ENCODE measurements around the gene TGM4.
A peak's percentile ranks its signal among the peaks of the same experiment; 100 is the strongest.
"Not testable (repeated sequence)": the region's sequence is repeated elsewhere in the genome, so short reads cannot be mapped to it uniquely, and the experiment has no call there.

Gene TGM4

GRCh38 chr3:44874308-44874707, at the start of gene TGM4:
TSS of gene TGM4 (plus strand) at chr3:44874608. CDS start at chr3:44874679, 71 bp downstream.
- DNase-seq = no peak

DNA sequence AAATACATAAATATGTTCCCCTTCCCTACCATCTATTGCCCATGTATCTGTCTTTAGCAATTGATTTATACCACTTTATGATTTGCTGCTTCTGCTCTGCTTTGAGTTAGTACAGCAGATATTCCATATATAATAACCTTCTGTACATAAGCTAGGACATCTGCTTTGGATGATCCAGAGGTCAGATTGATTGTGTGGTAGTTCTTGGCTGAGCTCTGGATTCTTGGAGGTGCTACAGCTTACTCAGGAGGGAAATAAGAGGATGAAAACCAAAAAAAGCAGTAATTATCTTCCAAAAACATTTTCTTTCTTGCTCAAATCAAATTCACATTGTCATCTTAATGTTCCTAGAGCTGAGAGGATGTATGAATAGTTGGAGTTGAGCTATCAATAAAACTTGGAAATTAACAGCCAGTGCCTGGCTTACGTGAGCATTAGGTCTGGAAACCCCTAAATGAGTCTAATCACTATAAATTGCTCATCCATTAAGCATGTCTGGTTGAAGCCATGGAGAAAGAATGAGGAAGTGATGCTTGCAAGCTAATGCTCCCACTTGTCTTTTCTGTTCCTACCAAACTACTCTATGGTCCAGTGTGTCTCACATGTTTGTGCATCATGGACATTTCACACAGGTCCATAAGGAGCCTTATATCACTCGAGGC, 49.0 kb upstream of the TGM4 start:
- no peak for DNase-seq

- DNase-seq = no peak
Observed at GRCh38 chr3:44827196-44827595, 47.2 kb upstream of the TGM4 start.

GRCh38 chr3:44831232-44831631, 43.2 kb upstream of the TGM4 start:
- DNase-seq = no peak

DNA sequence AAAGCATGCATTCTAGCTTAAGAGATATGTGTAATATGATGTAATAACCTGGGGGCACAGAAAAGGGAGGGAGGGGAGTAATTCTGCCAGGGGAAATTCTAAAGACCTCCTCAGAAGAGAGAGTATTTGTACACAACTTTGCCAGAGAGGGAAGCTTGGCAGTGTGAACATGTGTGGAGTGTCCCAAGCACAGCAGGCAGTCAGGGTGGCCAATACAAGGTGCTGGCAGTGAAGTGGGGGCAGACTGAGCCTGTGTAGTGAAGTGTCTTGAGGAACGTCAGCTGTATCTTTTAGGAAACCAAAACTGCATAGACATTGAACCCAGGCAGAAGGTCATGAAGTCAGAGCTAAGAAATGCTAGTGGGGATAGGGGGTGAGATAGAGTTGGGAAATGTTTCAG, 42.4 kb upstream of the TGM4 start:
- no peak for DNase-seq

GRCh38 chr3:44832965-44833364, 41.4 kb upstream of the TGM4 start:
- DNase-seq = no peak

DNA sequence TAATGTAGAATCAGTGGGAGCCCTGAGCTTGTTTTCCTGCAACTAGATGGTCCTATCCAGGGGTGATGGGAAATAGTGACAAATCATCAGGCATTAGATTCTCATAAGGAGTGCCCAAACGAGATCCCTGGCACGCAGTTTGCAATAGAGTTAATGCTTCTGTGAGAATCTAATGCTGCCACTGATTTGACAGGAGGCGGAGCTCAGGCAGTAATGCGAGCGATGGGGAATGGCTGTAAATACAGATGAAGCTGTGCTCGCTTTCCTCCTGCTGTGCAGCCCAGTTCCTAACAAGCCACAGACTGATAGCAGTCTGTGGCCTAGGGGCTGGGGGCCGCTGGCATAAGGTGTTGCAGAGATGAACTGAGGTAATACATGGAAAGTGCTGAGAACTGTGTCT, 41.0 kb upstream of the TGM4 start:
- DNase-seq = no peak

- no peak for DNase-seq
Observed at GRCh38 chr3:44835684-44836083, 38.7 kb upstream of the TGM4 start.

GRCh38 chr3:44842376-44842775, 32.0 kb upstream of the TGM4 start:
- no peak for DNase-seq

- DNase-seq = no peak
Observed at GRCh38 chr3:44845528-44846520, 28.6 kb upstream of the TGM4 start.

GRCh38 chr3:44848634-44849033, 25.8 kb upstream of the TGM4 start:
- DNase-seq = no peak

- DNase-seq = not testable (repeated sequence)
Observed at GRCh38 chr3:44856663-44857062, 17.7 kb upstream of the TGM4 start.

DNA sequence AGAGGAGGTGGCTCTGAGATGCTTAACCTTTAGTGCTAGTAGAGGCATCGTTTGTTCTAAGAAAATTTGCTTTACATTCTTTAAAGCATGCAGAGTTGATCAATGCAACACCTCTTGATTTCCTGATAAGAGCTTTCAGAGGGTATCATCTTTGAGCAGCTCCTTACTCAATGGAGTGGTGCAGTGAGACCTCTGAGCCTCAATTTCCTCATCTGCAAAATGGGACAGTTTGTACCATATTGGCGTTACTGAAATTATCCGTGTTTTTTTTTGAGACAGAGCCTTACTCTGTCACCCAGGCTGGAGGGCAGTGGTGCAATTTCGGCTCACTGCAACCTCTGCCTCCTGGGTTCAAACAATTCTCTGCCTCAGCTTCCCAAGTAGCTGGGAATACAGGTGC, 14.3 kb upstream of the TGM4 start:
- DNase-seq = no peak

GRCh38 chr3:44861412-44862225, 12.8 kb upstream of the TGM4 start, which contains the start of gene TMEM42:
TSS of gene TMEM42 (plus strand) at chr3:44861912. CDS start at chr3:44861925, 13 bp downstream.
- peak; percentile 93 for DNase-seq

DNA sequence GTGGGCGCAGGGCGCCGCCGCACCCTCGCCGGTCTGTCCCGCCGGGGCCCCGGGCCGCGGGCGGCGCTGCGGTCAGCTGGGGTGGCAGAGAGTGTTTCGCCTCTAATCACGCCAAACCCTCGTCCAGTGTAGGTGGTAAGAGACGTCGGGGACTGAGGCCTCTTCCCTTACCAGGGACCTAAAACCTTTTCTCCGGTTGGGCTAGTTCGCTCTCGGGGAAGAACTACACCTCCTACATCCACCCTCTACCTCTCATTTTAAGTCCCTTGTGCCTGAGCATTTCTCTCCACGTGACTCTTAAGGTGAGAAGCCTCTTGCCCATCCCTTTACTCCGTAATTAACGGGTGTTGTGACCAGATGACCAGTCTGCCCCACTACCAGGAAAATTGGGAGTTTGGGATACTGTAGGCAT, 12.2 kb upstream of the TGM4 start:
- DNase-seq = peak; percentile 61

GRCh38 chr3:44865272-44866035, 9.0 kb upstream of the TGM4 start:
- no peak for DNase-seq

DNA sequence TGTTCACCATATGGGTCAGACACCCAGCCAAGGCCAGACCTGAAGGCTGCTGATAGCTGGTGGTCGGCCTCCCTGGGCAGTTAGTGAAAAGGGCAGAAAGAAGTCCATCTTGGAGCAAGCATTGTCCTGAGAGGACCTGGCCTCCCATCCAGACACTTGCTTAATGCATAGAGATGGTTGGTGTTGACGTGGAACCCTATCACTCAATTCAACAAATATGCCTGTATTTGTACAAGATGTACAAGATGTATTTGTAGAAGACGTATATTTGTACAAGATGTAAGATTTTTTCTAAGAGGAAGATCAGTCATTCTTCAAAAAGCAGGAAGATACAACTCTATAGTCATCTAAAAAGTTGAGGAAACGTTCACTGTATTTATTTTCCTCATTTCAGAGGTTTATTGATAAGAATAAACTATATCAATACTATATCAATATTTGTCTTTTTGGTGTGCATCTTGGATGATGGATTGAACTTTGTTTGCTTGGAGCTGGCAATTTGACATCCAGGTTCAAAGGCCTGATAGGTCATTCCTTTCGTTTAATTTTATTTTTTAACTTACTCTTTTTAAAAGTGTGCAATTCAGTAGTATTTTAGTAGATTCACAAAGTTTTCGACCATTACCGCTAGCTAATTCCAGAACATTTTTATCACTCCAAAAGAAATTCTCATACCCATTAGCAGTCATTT, 6.8 kb upstream of the TGM4 start:
- DNase-seq = no peak

GRCh38 chr3:44870375-44871061, 3.9 kb upstream of the TGM4 start:
- DNase-seq = no peak

DNA sequence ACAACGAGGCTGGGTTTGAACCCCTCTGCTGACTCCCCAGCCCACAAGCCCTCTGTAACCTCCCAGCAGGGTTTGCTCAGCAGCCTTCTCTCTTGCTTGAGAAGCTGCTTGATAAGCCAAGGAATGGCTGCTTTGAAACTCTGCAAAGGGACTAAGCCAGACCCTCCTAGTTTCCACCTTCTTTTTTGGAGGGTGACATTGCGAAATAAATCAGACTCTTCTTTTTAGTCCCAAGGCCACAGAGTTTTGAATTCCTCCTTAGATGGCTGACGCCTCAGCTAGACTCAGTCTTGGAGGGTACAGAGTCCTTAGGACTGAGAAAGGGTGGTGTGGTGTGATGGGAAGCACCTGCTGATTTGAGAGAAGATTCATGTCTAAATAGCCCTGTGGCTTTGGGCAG, 1.2 kb downstream of the TGM4 start:
- no peak for DNase-seq

GRCh38 chr3:44877333-44877732, 2.9 kb downstream of the TGM4 start:
- DNase-seq = no peak

DNA sequence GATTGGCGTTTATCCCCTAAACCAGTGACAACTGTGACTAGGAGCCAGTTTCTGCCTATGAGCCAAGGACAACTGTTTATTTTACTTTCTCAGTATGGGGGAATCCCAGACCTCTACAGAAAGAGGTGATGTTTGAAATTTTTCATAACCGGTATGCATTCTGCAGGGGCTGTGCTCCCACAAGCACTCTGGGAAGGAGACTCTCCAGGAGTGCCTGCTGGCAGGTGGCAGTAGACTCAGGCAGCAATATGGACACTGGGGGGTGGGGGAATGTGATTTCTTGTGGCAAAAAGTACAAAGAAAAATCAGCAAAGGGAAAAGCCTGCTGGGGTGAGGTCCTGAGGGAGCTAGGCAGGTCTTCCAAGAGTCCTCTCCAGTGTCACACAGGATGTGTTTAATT, 5.9 kb downstream of the TGM4 start:
- no peak for DNase-seq

All from hematopoietic multipotent progenitor cell treated with erythropoietin and hydrocortisone succinate and interleukin-3 and kit ligand, for 4 days (in vitro differentiated cells).